Effector CD8-positive, alpha-beta T cell (primary cell): ENCODE results near the gene COCH.
"Not testable (repeated sequence)": the region's sequence is repeated elsewhere in the genome, so short reads cannot be mapped to it uniquely, and the experiment has no call there.

ENCODE experiments used
- DNase-seq: peaks from one replicate; lab custom pipeline; 2025; lab: John Stamatoyannopoulos, UW

The COCH gene

DNA sequence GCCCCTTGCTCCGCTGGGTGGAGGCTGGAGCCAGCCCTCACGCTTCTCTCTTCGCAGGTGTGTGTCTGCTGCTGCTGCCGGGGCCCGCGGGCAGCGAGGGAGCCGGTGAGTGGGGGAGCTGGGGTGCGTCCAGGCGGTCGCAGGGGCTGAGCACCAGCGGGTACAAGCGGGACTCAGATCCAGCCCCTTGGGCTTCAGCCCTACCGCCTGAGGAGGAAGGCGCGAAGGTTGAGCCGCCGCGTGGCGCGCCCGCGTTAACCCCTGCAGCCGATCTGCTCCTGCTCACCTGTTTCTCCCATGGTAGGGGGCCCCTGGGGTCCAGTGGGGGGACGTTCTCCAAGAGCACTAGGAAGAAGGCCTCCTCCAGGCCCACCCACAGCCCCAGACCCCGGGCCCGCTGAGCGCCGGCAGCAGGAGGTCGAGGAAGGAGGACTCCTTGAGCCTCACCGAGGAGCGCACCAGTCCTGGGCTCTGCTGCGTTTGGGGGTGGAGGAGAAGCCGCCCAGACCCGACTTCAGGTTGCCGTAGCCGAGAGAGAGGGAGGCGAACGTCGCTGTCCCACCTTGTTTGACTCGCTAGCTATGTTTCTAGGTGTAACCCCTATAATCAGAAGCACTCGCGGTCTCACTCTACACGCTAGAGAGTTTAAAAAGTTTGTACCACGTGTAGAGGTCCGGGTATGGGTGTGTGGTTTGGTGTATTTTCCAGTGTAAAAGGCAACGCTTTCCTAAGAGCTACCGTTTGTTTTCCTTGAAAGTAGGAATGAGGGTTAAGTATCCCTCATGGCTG is 834 bp downstream of the COCH start:
- DNase-seq = no peak

DNA sequence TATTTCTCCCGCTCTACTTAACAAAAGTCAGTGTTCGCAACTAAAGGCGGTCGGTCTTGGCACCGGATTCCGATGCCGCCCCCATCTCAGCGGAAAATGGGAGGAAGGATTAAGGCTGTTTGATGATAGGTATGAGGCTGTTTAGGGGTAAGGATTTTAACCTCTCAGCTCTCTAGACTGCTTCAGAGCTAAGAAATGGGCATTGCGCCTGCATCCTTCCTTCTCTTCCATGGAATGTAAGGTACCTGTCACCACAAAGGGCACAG is 1.4 kb downstream of the COCH start:
- no peak for DNase-seq

GRCh38 chr14:30876692-30877091 is 2.3 kb downstream of the COCH start:
- no peak for DNase-seq

DNA sequence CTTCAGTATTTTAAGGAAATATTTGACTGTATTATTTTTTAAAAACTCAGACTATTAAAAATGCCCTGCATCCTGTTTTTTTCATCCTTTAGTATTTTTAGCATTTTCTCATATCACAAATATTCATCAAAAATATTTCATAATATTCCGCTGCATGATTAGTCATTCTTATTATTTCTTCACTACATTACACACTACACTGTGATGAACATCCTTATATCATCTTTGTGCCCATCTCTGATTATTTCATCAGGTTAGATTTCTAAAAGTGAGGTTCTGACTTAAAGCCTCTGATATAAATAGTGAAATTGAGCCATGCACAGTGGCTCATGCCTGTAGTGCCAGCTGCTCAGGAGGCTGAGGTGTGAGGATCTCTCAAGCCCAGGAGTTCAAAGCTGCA is 8.1 kb downstream of the COCH start:
- no peak for DNase-seq

DNA sequence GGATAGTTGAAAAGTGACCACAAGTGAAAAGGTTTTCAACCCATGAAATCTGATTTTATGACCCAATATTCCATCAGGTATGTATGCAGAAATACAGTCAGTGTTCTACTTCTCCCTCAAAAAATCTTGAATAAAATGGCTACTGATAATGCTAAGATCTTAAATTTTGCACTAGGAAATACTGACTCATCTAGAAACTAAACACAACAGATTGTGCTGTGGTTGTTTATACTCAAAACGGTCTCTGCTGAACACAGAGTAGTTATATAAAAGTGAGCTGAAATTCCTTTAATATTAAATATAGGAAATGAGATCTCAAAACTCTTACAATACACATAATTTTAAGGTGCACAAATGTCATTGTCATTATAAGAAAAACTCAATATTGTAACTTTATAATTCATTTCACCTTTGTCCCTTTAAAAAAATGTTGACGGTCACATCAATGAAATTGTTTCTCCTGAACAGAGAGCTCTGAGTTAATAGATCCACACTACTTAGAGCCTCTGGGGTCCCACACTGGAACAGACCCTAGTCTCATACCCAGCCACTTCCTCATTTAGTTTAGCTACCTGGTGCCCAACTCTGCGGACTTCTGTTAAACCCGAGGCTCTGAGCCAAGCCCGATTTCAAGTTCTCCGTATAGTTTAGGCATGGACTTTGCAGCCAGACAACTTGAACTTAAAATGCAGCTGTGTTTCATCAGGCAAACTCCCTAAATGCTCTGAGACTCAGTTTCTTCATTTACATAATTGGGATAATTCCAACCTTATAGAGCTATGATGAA is 9.3 kb downstream of the COCH start:
- DNase-seq = no peak

- DNase-seq = no peak
Observed at GRCh38 chr14:30884901-30885300, 10.5 kb downstream of the COCH start.

GRCh38 chr14:30885840-30886740 is 11.7 kb downstream of the COCH start:
- DNase-seq = no peak

DNA sequence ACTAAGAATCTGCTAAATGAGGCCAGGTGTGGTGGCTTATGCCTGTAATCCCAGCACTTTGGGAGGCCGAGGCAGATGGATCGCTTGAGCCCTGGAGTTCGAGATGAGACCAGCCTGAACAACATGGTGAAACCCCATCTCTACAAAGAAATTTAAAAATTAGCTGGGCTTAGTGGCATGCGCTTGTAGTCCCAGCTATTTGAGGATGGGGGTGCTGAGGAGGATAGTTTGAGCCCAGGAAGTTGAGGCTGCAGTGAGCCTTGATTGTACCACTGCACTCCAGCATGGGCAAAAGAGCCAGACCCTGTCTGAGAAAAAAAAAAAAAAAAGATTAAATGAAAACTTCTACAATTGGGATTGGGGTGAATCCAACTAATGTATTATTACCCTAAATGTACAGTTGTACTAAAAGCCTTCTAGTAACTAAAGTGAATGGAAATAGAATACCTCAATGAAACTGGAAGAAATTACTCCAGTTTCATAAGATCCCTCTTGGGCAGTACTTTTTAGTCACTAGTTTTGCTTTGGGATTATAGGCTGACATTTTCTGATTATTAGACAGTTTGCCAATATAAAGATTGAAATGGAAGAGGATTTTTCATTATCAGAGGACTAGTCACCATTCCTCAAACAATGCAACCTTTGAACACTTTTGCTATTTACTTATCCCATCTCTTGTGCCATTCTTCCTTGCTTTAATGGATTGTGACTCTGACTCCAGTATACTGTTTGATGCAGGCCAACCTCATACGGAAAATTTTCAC is 14.3 kb downstream of the COCH start:
- DNase-seq = no peak

GRCh38 chr14:30889244-30889594 is 14.9 kb downstream of the COCH start:
- no peak for DNase-seq

DNA sequence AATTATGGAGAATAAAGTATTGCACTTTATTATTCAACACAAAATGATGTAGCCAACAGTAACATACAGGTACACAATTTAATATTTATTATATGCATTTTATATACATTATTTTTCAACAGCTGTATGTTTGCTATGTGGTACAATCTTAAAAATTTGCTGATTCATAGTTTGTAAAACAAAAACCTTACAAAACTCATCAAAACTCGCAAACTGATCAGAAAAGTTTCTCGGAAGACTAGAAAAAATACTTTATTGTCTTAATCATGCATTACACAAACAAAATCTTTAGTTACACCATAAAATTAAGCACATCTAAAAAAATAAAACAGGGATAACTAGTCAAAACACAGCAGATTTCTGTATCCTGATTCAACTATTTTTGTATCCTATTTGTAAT is 19.5 kb downstream of the COCH start:
- DNase-seq = no peak

DNA sequence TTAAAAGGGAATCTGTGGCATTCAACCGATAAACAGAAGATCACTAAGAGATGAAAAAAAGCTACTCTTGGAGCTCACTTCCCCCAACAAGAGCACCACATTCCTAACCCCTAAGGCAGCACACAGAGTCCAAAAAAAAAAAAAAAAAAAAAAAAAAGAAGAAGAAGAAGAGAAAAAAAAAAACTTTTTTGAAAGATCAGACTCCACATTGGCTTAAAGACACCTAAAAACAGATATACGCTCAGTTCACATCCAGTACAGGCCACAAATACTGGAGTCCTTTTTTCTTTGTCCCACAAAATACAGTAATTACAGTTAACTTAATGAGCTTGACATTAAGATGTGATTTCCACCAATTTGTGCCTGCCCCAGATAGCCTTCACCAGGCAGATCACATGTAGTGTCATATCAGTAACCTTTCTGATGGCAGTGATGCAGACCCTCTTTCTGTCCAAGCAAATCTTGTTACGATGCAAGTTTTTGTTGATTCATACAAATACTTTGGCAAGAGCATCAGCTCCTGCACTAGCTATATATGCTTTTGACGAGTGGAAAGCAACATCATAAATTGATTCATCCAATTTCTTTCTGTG is 20.7 kb downstream of the COCH start:
- DNase-seq = no peak

- no peak for DNase-seq
Observed at GRCh38 chr14:30896435-30896834, 22.1 kb downstream of the COCH start.

DNA sequence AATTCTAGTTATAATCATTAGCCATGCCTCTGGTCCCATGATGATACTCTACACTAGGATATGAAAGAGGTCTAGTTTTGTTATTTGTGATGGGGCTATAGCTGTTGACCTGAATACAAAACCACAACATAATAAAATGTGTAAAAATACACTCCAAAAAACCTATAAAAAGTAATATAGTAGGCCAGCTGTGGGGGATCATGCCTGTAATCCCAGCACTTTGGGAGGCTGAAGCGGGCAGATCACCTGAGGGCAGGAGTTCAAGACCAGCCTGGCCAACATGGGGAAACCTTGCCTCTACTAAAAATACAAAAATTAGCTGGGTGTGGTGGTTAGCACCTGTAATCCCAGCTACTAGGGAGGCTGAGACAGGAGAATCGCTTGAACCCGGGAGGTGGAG is 22.8 kb downstream of the COCH start:
- not testable (repeated sequence) for DNase-seq

DNA sequence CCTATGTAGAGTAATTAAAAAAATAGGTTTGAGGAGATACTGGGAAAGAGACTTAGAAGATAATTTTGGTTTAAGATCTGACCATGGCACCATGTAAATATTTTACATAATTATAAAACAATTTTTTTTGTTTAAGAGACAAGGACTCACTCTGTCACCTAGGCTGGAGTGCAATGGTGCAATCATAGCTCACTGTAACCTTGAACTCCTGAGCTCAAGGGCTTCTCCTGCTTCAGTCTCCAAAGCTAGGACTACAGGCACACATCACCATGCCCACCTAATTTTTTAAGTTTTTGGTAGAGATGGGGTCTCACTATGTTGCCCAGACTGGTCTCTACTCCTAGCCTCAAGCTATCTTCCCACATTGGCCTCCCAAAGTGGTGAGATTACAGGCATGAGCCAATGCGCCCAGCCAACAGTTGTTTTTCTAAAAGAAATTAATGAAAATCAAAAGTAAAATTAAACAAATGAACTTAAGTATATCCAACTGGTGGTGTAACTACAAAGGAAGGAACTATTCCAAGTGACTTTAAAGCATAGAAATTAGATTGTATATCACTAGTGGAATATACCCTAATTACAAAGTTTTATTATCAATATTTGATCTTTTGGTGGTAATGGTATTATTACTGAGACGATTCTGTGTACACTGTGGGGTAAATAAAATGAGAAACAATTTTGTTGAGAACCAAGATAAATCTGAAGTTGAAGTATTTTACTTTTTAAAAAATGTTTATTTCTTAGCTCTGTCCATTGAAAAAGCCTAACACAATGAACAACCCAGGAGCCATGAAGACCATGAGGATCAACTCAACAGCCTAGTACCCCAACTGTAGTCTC is 29.1 kb downstream of the COCH start:
- DNase-seq = no peak

DNA sequence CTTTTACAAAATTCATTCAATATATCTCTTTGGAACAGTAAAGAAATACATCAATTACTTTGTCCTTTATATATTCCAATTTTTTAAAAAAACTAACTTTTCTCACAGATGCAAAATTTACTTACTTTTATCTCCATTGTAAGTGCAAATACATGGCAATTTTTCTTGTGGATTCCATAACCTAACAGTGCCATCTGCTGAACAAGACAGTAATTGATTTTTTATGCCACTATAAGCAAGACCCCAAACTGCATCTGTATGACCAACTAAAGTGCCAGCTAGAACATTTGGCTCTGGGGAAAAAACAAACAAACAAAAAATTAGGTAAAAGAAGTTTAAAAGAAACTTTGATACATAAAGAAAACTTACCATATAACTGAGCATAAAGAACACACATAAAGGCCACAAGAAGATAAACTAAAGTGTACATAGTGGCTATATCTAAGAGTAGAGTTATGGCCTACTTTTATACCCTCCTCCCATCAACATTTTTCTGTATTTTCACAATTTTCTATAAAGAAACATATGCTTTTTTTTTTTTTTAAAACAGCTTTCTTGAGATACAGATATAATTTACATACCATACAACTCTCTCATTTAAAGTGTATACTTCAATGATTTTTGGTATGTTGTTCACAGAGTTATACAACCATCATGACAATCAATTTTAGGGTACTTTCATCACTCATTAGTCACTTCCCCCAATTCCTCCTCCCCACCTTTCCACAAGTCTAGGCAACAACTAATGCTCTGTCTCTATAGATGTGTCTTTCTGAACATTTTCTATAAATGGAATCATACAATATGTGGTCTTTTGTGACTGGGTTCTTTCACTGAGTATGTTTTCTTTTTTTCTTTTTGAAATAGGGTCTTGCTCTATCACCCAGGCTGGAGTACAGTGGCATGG is 32.6 kb downstream of the COCH start:
- DNase-seq = no peak

- no peak for DNase-seq
Observed at GRCh38 chr14:30907659-30908057, 33.3 kb downstream of the COCH start.

- no peak for DNase-seq
Observed at GRCh38 chr14:30908826-30909225, 34.5 kb downstream of the COCH start.

DNA sequence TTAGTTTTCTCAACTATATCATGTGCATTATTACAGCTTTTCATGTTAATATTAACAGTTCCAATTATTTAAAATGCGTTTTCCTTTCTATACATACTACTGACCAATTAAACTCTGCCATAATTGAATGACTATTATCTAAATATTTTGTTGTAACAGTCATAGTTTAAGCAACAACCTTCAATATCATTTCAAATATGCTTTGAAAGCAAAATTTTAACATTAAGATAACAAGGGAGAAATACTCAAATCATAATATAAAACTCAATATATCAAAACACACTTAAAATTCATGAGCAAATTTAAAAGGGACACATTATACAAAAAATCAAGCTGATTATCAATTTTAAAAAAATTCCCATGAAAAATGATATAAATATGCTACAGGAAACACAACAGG is 40.5 kb downstream of the COCH start:
- DNase-seq = no peak

DNA sequence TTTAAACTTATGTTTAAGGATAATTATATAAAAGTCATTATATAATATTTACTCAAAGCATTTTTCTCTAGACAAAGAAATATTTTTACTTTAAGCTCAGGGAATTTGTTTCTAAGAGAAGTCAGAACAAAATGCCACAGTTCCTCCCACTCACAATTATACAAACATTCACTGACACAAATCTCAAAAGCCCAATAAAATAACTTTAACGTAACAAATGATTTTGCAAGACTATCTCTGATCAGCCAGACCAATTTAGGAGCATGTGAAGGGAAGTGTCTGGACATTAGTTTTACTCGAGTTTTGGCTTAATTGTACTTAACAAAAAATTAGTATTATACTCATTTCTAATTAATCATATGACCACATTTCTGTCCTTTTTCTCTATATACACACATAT is 41.2 kb downstream of the COCH start:
- no peak for DNase-seq

GRCh38 chr14:30921305-30921704 is 46.9 kb downstream of the COCH start:
- DNase-seq = no peak
